GM18519 (cell line): ENCODE results near the gene TBC1D16.
"Not testable (repeated sequence)": the region's sequence is repeated elsewhere in the genome, so short reads cannot be mapped to it uniquely, and the experiment has no call there.

Experiments used
- ATAC-seq: cut with Tn5 transposase; IDR thresholded peaks from one replicate; pipeline ENCODE4 v1.9.1; 2021; ENCODE audit warnings: mild to moderate bottlenecking, moderate library complexity; ENCODE audit not compliant: unreplicated experiment, low FRiP score

The TBC1D16 gene

GRCh38 chr17:80055597-80055996, 19.9 kb upstream of the TBC1D16 start:
- ATAC-seq: no peak

GRCh38 chr17:80053102-80053501, 17.4 kb upstream of the TBC1D16 start:
- no peak for ATAC-seq

- no peak for ATAC-seq
Measured at GRCh38 chr17:80051681-80052080, 16.0 kb upstream of the TBC1D16 start.

GRCh38 chr17:80050706-80051105, 15.0 kb upstream of the TBC1D16 start:
- ATAC-seq: no peak

GRCh38 chr17:80049986-80050385, 14.3 kb upstream of the TBC1D16 start:
- ATAC-seq: no peak

GRCh38 chr17:80047176-80047575, 11.5 kb upstream of the TBC1D16 start:
- ATAC-seq: no peak

GRCh38 chr17:80046709-80047108, 11.0 kb upstream of the TBC1D16 start:
- not testable (repeated sequence) for ATAC-seq

- ATAC-seq: no peak
Measured at GRCh38 chr17:80045703-80046102, 10.0 kb upstream of the TBC1D16 start.

GRCh38 chr17:80043963-80044362, 8.3 kb upstream of the TBC1D16 start:
- ATAC-seq: no peak

- ATAC-seq: no peak
Measured at GRCh38 chr17:80036715-80037477, 1.2 kb upstream of the TBC1D16 start.

GRCh38 chr17:80035937-80036714, 454 bp upstream of the TBC1D16 start, which contains the start of gene CCDC40:
TSS of gene CCDC40 (plus strand) at chr17:80036642. CDS start at chr17:80036663, 21 bp downstream.
- ATAC-seq: no peak

- no peak for ATAC-seq
Measured at GRCh38 chr17:80034791-80035686, 633 bp downstream of the TBC1D16 start.

GRCh38 chr17:80033840-80034239, 1.8 kb downstream of the TBC1D16 start:
- ATAC-seq: no peak

- ATAC-seq: no peak
Measured at GRCh38 chr17:80032614-80033171, 3.0 kb downstream of the TBC1D16 start.

GRCh38 chr17:80031691-80032430, 3.8 kb downstream of the TBC1D16 start:
- no peak for ATAC-seq

- ATAC-seq: no peak
Measured at GRCh38 chr17:80030730-80031410, 4.8 kb downstream of the TBC1D16 start.

GRCh38 chr17:80029258-80029974, 6.3 kb downstream of the TBC1D16 start:
- ATAC-seq: no peak

- ATAC-seq: no peak
Measured at GRCh38 chr17:80028030-80028429, 7.6 kb downstream of the TBC1D16 start.

- no peak for ATAC-seq
Measured at GRCh38 chr17:80027043-80027435, 8.6 kb downstream of the TBC1D16 start.
